Esophagus squamous epithelium (tissue), 4 donors: Measurements from ENCODE around the gene CYP4Z1.

Experiments used
- POLR2A ChIP-seq, 4 donors: fragments of 450-650 bp; IDR thresholded peaks; one replicate each; pipeline ENCODE4 v1.6.1; 2017; ENCODE audit warnings: antibody characterized with exemption in 4 of 4, mild to moderate bottlenecking in 4 of 4, moderate library complexity in 3 of 4
- TF ChIP-seq, protein P1 (sequence below), 6 experiments: fragments of 450-650 bp in 4 of 6; fragments of 200-600 bp in 2 of 6; sonication (generic) in 2 of 6; IDR thresholded peaks; one replicate each; pipeline ENCODE4 v1.5.1; 2016 to 2019; ENCODE audit warnings: antibody characterized with exemption in 6 of 6, mild to moderate bottlenecking in 4 of 6, moderate library complexity in 4 of 6

DNA sequence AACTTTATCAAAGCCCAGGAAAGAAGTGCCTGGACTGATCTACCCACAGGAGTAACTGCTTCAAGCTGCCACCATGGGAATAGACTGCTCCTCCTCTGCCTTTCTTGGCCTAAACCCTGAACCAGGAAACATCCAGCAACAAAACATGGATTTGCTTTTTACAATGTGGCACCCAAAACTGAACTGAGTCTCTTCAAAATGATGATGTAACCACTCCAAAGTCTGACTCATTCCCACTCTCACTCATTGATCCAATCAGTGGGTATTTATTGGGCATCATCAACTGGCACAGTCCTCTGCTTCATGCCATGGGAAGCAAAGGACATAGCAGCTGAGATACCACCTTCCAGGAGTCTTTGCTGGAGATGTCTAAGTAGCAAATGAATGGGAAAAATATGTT lies 93.7 kb downstream of the CYP4Z1 start:
- TF ChIP-seq, protein P1, sequence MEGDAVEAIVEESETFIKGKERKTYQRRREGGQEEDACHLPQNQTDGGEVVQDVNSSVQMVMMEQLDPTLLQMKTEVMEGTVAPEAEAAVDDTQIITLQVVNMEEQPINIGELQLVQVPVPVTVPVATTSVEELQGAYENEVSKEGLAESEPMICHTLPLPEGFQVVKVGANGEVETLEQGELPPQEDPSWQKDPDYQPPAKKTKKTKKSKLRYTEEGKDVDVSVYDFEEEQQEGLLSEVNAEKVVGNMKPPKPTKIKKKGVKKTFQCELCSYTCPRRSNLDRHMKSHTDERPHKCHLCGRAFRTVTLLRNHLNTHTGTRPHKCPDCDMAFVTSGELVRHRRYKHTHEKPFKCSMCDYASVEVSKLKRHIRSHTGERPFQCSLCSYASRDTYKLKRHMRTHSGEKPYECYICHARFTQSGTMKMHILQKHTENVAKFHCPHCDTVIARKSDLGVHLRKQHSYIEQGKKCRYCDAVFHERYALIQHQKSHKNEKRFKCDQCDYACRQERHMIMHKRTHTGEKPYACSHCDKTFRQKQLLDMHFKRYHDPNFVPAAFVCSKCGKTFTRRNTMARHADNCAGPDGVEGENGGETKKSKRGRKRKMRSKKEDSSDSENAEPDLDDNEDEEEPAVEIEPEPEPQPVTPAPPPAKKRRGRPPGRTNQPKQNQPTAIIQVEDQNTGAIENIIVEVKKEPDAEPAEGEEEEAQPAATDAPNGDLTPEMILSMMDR (IDR thresholded peaks at IDR 0.05): no peak
- no peak for TF ChIP-seq POLR2A (IDR thresholded peaks at IDR 0.05)
